NCI-H2196 (cell line): ENCODE data around the gene KRTAP5-3.
A peak's percentile ranks its signal among the peaks of the same experiment; 100 is the strongest.
"Not testable (repeated sequence)": the region's sequence is repeated elsewhere in the genome, so short reads cannot be mapped to it uniquely, and the experiment has no call there.

ENCODE experiments used
- DNase-seq: peaks from one replicate; lab custom pipeline; 2025; ENCODE audit not compliant: unreplicated experiment; lab: John Stamatoyannopoulos, UW

Gene KRTAP5-3, protein sequence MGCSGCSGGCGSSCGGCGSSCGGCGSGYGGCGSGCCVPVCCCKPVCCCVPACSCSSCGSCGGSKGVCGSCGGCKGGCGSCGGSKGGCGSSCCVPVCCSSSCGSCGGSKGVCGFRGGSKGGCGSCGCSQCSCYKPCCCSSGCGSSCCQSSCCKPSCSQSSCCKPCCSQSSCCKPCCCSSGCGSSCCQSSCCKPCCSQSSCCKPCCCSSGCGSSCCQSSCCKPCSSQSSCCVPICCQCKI

DNA sequence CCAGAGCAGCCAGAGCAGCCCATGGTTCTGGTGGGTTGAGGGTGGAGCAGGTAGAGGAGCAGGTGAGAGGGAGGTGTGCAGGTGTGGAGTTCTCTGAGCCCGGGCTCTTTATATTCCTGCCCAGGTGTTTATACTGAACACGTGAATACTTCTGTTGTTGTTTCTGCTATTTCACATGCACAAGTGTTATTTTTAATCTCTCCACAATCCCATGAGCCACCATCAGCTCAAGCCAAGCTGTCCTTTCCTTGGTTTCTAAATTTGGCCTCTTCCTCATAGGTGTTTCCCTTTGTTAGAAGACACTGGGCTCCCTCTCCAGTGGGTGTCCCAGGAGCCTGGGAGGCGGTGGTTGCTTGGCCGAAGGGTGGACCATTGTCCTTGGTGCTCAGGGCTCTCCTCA, at the start of gene KRTAP5-3:
KRTAP5-3 (minus strand) TSS at position 101 of the 400 bp plus-strand sequence; CDS start at position 23, 78 bp downstream.
- DNase-seq: no peak

DNA sequence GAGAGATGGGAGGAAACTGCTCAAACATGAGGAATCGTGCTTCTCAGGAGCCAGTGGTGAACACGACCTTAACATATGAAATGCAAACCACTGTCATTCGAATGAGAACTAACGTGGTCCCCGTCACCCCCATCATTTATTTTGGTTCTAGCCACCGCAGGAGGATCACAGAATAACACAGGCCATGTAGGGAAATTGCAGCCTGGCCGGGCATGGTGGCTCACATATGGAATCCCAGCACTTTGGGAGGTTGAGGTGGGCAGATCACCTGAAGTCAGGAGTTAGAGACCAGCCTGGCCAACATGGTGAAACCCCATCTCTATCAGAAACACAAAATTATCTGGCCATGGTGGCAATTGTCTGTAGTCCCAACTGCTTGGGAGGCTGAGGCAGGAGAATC, 48.4 kb upstream of the KRTAP5-3 start:
- DNase-seq: no peak

DNA sequence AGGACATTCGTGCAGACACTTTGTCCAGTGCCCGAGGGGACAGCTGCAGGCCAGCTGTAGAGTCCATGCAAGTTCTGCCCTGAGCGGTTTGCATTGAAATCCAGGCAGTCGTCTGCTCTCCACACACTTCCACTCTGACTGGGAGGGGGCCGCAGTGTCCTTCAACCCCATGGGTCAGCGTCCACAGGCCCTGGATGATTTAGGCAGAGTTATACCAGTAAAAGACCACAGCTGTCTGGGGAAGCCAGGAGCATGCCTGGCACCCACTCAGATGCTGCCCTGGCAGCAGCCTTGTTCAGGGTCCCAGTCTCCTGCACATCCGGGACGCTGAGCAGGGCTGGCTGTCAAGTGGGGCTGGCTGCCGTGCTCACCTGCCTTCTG, 47.8 kb upstream of the KRTAP5-3 start:
- no peak for DNase-seq

DNA sequence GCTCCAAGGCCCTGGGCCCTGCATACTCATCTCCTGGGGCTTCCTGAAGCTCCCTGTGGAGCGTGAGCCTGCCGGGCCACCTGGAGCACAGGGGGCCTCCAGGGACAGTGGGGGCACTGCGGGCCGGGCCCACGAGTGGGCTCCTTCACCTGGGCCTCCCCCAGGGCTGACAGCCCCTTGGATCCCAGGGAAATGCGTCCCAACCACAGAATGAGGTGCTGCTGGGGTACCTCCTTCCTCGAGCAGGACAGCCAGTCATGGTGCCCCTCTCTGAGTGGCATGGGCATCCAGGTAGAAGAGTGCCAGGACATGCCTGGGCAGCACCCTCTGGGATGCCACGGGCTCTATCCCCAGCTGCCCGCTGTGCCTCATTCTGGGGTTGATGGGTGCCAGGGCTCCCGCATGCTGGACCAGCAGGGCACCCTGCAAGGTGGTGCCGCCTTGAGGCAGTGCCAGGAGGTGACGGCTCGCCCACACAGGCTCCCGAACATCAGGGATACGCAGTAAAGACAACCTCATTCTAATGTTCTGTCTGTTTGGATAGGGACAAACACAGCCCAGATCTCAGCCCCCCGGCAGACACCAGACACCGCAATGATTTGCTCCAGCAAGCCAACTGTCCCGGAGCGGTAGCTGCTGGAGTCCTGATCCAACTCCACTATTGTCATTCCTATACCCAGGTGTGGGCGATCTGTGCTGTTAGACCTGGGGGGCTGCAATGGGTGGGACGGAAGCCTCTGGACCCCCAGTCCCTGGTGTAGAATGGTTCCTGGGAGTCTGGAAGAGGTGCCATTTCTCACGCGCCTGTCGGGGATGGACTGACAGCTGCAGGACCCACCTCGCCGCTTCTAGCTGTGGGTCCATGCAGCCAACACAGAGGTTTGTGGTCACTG, 47.2 kb upstream of the KRTAP5-3 start:
- DNase-seq: no peak

DNA sequence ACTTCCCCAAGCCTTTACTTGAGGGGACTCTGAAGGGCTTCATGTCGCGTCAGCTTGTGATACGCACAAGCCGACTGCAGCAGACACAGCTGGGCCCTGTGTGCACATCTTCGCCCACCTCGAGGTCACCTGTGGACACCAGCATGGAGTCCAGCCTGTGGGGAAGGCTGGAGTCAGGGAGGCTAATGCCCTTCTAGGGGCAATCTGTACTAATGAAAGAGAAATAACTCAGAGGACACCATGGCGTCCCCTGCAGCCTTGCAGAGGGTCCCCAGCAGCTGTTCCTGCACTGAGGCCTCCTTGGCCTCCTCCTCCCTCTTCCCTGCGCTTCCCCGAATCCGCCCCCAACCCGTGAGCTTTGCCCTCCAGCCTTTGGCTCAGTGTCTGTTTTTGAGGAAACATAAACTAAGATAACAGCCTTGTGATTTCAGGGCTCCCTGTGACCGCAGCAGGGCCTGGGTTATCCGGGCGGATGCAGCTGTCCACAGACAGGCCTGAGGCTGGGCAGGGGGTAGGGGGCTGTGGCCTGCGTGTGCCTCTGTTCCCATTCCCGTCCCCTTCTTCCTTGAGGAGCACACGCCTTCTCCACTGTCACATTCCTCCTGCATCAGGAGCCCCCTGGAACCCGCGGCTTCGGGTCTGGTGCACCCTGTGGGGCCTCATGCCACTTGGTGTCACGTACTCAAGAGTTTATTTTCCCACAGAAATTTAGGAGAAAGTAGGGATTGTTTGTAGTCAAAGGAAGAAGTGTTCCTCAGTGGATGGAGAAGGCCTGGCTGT, 46.3 kb upstream of the KRTAP5-3 start:
- no peak for DNase-seq

DNA sequence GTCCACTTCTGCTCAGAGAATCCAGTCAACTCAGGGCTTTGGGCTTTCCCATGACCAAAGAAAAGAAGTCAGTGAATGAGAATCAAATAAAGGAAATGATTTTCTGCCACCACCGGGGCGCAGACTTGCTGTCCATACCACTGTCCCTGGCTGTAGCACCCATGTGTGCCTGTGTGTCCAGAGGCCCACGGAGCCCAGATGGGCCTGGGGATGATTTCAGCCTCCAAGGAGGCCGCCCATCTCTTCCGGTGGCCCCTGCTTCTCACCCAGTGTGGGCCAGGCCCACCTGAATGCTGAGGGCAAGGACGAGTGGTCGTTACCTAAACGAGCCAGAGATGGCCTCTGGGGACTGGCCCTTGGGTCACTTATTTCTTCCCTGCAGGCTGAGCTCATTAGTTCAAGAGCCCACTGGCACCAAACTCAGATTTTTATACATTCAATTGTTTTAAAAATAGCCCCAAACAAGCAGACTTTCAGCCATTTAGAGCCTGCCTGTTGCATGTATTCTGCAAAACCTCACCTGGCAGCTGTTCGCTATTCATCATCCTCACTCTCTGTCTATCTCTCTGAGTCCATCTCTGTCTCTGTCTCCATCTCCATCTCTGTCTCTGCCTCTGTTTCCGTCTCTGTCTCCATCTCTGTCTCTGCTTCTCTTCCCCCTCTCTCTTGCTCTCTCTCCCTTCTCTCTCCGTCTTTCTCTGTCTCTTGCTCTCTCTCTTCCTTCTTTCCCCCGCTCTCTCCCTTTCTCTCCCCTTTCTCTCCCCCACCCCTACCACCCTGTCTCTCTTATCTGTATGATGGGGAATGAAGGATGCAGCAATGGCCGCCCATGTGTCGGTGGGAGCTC, 45.5 kb upstream of the KRTAP5-3 start:
- no peak for DNase-seq

DNA sequence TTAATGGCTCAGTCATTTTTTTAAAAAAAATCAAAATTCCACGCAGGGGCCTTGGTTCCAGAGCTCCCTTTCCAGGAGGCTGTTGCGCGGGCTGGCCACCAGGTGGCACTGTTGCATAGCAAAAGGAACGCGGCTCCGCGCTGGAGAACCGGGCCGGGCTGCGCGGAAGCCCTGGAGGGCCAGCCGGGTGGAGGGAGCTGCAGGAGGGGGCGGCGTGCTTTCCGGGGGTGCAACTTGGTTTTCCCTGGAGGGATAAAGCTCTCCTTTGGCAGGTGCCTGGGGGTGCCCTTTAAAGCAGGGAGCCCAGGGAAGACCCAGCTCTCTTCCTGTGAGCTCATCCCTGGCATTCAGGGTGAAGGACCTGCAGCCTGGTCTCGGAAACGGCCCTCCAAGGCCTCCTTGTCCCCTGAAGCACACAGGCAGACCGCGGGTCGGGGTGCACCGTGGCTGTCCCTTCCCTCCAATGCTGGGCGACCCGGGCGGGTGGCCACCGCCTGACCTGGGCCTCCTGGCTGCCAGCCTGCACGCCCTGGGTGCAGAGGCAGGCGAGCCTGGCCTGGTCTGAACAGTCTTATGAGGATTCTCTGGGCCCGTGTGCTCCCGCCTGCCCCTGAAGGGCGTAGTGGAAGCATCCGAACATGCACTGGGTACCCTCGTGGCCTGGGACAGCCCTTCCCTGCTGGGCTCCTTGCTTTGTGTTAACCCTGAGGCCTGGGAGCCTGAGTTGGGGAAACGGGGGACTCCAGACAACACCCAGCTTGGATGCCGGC, 44.7 kb upstream of the KRTAP5-3 start:
- DNase-seq: peak; percentile 77

DNA sequence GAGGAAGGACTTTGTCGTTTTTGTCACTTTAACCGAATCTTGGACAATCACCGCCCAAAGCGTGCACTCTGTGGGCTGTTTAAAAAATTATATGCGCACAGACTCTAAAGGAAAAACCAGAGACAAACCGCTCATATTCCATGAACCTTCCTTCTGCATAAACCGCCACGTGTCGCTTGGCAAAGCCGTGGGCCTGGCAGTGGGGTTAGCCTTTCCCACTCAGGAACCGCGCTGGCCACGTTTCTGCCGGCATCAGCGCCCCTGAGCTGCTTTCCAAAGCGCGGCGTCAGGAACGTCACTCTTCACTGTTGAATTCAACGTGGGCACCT, 44.1 kb upstream of the KRTAP5-3 start:
- no peak for DNase-seq

DNA sequence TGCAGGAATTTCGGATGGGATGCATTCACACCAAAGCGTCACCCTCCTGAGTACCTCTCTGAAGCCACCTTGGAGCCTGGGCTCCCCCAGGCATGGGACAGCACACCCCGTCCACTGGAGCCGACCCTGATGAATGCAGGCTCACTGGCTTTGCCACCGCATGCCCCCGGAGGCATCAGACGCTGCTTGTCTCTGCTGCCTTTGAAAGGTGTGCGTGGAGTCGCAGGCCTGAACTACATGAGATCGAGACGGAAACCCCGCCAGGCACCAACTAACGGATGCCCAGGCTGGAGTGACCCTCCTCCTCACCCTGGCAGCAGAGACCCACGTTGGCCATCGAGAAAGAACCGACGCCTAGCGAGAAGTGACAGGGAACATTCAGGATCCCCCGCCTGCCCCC, 43.8 kb upstream of the KRTAP5-3 start:
- no peak for DNase-seq

DNA sequence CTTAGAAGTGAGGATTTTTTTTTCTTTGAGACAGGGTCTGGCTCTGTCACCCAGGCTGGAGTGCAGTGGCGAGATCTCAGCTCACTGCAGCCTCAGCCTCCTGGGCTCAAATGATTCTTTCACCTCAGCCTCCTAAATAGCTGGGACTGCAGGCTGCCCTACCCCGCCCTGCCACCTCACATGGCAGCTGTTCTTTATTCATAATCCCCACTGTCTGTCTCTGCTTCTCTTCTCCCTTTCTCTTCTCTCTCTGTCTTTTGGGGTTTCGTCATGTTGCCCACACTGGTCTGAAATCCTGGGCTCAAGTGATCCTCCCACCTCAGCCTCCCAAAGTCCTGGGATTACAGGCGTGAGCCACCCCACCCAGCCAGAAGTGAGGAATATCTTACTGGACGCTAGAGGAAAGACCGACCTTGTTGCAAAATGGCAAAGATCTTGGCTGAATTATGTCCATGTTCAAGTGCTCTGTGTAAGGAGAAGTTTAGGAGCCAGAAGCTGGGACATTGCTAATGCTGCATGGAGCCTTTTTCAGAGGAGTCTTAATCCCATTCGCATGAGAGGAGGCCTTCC, 43.2 kb upstream of the KRTAP5-3 start:
- DNase-seq: no peak

DNA sequence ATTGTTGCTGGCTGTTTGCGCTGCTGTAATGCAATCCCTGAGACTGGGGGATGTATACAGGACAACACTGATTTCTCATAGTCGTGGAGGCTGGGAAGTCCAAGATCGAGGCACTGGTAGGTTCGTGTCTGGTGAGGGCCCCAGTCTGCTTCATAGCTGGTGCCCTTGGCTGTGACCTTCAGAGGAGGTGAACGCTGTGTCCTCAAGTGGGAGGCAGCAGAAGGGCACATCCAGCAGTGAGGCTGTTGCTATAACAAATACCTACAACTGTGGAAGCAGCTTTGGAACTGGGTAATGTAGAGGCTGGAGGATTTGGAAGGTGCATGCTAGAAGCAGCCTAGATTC, 42.6 kb upstream of the KRTAP5-3 start:
- no peak for DNase-seq

DNA sequence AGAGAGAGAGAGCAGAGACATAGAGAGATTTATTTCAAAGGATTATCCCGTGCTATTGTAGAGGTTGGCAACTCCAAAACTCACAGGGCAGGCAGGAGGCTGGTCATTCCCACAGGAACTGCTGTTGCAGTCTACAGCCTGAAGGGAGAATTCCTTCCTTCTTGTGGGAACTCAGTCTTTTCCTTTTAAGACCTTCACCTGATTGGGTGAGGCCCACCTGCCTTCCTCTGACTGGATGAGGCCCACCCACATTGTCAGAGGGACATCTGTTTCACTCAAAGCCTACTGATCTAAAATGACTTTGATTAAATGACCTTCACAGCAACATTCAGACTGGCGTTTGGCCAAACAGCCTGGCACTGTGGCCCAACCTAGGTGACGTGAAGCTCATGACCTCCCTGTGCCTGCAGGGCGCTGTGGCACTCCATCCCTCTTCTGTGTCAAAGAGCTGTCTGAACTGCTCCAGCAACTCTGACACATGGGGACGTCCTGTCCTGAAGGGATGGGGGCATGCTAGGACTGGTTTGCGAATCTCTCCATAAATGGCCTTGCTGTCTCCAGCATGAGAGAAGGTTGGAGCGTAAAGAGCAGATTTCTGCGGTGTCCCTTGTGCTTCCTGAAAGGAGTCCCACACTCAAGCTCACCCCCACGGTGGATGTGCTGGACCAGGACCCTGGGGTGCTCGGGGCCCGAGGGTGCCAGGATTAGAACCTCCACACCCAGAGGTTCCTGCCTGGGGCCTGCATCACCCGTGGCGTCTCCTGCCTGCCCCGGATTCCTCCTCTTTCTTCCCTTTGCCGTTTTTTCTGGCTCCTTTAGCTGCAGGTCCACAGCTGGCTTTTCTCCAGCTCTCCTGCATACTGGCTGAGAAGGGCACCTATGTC, 42.0 kb upstream of the KRTAP5-3 start:
- DNase-seq: no peak

DNA sequence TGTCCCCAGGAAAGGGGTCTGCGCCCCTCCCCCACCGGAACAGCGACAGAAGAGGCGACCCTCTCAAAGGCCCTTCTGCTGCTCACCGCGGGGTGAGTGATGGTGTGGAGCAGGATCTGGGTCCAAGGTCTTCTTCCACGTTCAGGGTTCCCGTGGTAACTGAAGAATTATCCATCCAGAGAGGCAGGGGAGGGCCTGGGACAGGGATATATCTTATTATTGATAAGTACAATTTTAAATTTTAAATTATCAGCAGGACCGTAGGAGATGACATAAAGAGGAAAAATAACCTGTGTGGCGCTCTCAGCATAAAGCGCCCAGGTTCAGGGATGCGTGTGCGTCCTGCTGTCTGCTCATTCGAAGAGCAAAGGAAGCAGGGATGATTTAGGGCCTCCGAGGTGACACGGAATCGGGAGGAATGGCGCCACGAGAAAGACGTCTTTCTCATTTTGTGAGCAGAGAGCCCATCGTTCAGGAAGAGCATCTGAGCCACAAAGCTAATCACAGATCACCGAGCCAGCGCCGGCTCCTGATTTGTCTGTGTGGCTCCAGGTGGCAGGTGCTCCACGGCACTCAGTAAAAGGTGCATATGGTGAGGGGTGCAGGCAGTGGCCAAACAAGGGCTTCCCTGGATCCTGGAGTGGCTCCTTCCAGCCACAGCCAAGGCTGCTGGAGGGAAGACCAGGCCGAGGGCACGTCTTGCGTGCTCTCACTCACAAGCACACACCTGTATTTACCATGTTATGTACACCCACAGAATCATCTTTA, 40.6 kb upstream of the KRTAP5-3 start:
- DNase-seq: no peak

DNA sequence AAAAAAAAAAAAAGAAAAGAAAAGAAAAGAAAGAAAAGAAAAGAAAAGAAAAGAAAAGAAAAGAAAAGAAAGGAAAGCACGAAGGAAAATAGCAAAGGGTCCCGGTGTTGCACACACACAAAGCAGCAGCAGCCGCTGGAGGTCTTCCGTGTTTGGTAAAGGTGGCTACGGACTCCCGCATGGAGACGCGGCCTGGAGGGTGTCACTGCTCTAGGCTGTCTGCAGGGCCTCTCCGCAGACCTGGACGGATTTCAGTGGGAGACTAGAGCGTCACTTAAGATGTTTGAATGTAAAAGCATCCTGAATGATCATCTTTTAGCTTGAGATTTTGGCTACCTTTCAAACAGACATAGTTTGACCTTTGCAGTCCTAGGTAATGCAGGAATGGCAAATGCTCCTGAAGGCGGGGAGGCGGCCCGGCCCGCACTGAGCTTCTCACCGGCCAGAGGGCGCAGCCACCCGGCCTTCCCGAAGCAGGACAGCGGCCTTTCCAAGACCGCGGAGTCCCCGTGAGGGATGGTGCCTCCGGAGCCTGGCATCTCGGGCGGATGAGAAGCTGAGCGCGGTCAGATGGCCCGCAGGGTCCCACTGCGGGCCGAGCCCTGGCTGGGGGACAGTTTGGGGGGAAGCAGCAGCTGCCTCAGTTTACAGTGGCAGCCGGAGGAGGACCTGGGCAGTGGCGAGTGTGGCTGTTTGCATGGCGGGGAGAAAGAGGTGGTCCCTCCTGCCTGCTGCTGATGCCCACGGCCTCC, 39.8 kb upstream of the KRTAP5-3 start:
- DNase-seq: no peak

DNA sequence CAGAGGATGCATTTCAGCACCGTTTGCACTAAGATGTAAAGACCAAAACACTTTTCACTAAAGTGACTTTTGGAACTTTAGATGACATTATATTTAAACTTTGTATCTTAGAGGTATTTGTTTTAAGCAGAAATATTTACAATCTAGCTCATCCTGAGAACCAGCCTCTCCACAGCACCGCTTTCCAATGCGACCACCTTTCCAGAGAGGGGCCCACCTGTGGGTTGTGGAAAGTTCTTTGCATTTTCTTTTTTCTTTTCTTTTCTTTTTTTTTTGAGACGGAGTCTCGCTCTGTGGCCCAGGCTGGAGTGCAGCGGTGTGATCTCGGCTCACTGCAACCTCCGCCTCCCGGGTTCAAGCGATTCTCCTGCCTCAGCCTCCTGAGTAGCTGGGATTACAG, 38.3 kb upstream of the KRTAP5-3 start:
- not testable (repeated sequence) for DNase-seq

DNA sequence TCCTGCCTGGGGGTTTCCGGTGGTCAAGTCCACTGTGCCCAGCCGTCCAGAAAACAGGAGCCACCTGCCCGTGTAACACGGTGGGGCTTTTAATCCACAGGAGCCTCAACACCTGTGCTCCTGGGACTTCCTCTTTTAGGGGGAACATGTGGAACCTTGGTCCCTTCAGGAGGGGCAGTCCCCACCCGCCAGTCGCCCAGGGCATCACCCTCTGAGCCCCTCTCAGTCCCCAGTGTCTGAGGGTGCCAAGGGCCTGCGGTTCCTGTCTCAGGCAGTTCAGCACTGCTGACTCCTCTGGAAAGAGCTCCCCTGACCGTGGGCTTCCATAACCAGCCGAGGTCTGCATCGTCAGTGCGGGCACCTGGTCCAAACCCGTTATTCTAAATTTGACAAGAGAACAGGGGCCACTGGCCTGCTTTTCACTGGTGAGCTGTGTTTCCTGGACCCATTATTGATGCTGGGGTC, 37.1 kb upstream of the KRTAP5-3 start:
- no peak for DNase-seq

DNA sequence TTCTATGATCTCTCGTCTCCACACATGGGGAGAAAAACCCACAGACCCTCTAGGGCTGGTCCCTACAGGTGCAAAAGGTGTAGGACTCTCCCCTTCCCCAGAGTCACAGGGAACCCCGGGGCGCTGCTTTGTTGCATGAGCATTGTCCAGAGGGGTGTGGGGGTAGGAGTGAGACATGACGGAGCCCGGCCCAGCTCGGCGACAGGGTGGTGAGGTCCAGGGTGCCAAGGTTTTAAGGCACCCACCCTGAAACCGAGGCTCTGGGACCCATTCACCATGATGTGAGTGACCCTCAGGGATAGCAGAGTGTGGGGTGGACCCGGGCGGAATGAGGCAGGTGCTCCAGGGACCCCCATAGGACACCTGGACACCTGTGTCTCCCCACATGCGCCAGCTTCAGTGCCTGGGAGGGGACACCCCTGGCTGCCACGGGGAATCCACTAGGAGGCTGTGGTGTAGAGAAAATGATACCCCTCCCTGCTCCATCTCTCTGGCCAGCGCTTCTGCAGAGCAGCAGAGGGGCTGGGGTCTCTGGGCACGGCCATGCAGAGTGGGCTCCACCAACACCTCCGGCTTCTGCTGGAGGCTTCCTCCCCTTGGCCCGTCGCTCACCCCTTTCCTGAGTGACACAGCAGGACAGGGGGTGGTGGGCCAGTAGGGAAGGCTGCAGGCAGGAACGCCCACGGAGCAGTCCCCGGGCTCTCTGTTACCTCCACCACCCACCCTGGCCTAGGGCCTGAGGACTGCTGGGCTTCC, 36.5 kb upstream of the KRTAP5-3 start:
- no peak for DNase-seq
